Duodenal mucosa (tissue), 2 donors: ENCODE measurements around the gene XXYLT1.
"Not testable (repeated sequence)": the region's sequence is repeated elsewhere in the genome, so short reads cannot be mapped to it uniquely, and the experiment has no call there.

Experiments
- H3K27ac ChIP-seq: one replicate; pipeline ENCODE4 v1.7.0; 2013; ENCODE audit warnings: low read depth, low read length
- H3K27me3 ChIP-seq, 2 donors: one replicate each; pipeline ENCODE4 v1.7.0; 2013; ENCODE audit warnings: low read length in 2 of 2, control low read depth in 1 of 2; ENCODE audit not compliant: insufficient read depth in 2 of 2, control insufficient read depth in 1 of 2
- H3K36me3 ChIP-seq, 2 donors: one replicate each; pipeline ENCODE4 v1.7.0; 2013; ENCODE audit warnings: low read length in 2 of 2, control low read depth in 1 of 2; ENCODE audit not compliant: insufficient read depth in 2 of 2, control insufficient read depth in 1 of 2
- H3K4me1 ChIP-seq, 2 donors: one replicate each; pipeline ENCODE4 v1.7.0; 2013; ENCODE audit warnings: low read length in 2 of 2, control low read depth in 1 of 2; ENCODE audit not compliant: insufficient read depth in 2 of 2, control insufficient read depth in 1 of 2
- H3K4me3 ChIP-seq, 2 donors: one replicate each; pipeline ENCODE4 v1.7.0; 2013; ENCODE audit warnings: low read length in 2 of 2, low read depth in 1 of 2
- H3K9ac ChIP-seq, 2 donors: one replicate each; pipeline ENCODE4 v1.7.0; 2013; ENCODE audit warnings: low read length in 2 of 2, low read depth in 1 of 2
- H3K9me3 ChIP-seq, 2 donors: one replicate each; pipeline ENCODE4 v1.7.0; 2013; ENCODE audit warnings: low read length in 2 of 2, control low read depth in 1 of 2; ENCODE audit not compliant: control insufficient read depth in 1 of 2

The XXYLT1 gene

GRCh38 chr3:195054311-195054710 lies 216.6 kb downstream of the XXYLT1 start:
- H3K9me3 ChIP-seq, result no peaks in the 10 kb centered on the region
- no peaks in the 10 kb centered on the region for H3K36me3 ChIP-seq
- no peaks in the 10 kb centered on the region for H3K4me1 ChIP-seq
- H3K27ac ChIP-seq, result no peak overlapping the region
- H3K4me3 ChIP-seq, result no peak overlapping the region
- H3K27me3 ChIP-seq, result no peaks in the 10 kb centered on the region
- no peak overlapping the region for H3K9ac ChIP-seq

- Histone ChIP-seq H3K9ac (no peak overlapping the region), H3K4me1 (no peaks in the 10 kb centered on the region), H3K27me3 (no peaks in the 10 kb centered on the region), H3K36me3 (no peaks in the 10 kb centered on the region), H3K9me3 (no peaks in the 10 kb centered on the region), H3K27ac (no peak overlapping the region), H3K4me3 (no peak overlapping the region)
These were observed 218.0 kb downstream of the XXYLT1 start for GRCh38 chr3:195052939-195053338.

GRCh38 chr3:195050296-195050695 lies 220.7 kb downstream of the XXYLT1 start:
- H3K36me3 ChIP-seq, H3K4me1 ChIP-seq, H3K27ac ChIP-seq, H3K9ac ChIP-seq, H3K4me3 ChIP-seq, H3K27me3 ChIP-seq, H3K9me3 ChIP-seq: not testable (repeated sequence)

GRCh38 chr3:195048059-195048905 lies 222.7 kb downstream of the XXYLT1 start:
- no peak overlapping the region for H3K27ac ChIP-seq

GRCh38 chr3:195047536-195047935 lies 223.4 kb downstream of the XXYLT1 start:
- Histone ChIP-seq H3K4me1 (no peaks in the 10 kb centered on the region), H3K36me3 (no peaks in the 10 kb centered on the region), H3K27ac (no peak overlapping the region), H3K27me3 (no peaks in the 10 kb centered on the region), H3K9ac (no peak overlapping the region), H3K4me3 (no peak overlapping the region), H3K9me3 (no peaks in the 10 kb centered on the region)

More at GRCh38 chr3:195048059-195048905, 222.7 kb downstream of the XXYLT1 start:
- no peaks in the 10 kb centered on the region for H3K9me3 ChIP-seq
- no peaks in the 10 kb centered on the region for H3K36me3 ChIP-seq
- no peak overlapping the region for H3K4me3 ChIP-seq
- H3K27me3 ChIP-seq, result no peaks in the 10 kb centered on the region
- H3K4me1 ChIP-seq, result no peaks in the 10 kb centered on the region
- no peak overlapping the region for H3K9ac ChIP-seq

GRCh38 chr3:195046441-195046840 lies 224.5 kb downstream of the XXYLT1 start:
- Histone ChIP-seq H3K27ac (no peak overlapping the region), H3K9ac (no peak overlapping the region), H3K27me3 (no peaks in the 10 kb centered on the region), H3K4me1 (no peaks in the 10 kb centered on the region), H3K4me3 (no peak overlapping the region), H3K9me3 (no peaks in the 10 kb centered on the region), H3K36me3 (no peaks in the 10 kb centered on the region)

- no peaks in the 10 kb centered on the region for H3K27me3 ChIP-seq
- no peak overlapping the region for H3K27ac ChIP-seq
- no peak overlapping the region for H3K9ac ChIP-seq
- no peaks in the 10 kb centered on the region for H3K4me1 ChIP-seq
- H3K36me3 ChIP-seq, result no peaks in the 10 kb centered on the region
- H3K4me3 ChIP-seq, result no peak overlapping the region
- no peaks in the 10 kb centered on the region for H3K9me3 ChIP-seq
These were observed 225.3 kb downstream of the XXYLT1 start for GRCh38 chr3:195045481-195046210.

GRCh38 chr3:195044411-195044810 lies 226.5 kb downstream of the XXYLT1 start:
- Histone ChIP-seq H3K9me3 (no peaks in the 10 kb centered on the region), H3K36me3 (no peaks in the 10 kb centered on the region), H3K4me3 (no peak overlapping the region), H3K9ac (no peak overlapping the region), H3K27me3 (no peaks in the 10 kb centered on the region), H3K4me1 (no peaks in the 10 kb centered on the region), H3K27ac (no peak overlapping the region)

GRCh38 chr3:195043607-195044339 lies 227.2 kb downstream of the XXYLT1 start:
- Histone ChIP-seq H3K27me3 (no peaks in the 10 kb centered on the region), H3K36me3 (no peaks in the 10 kb centered on the region), H3K9ac (no peak overlapping the region), H3K4me3 (no peak overlapping the region), H3K9me3 (no peaks in the 10 kb centered on the region), H3K4me1 (no peaks in the 10 kb centered on the region), H3K27ac (no peak overlapping the region)
